Liver (tissue), 3 donors: ENCODE data around the gene CTTNBP2.

ENCODE experiments used
- EGR1 ChIP-seq, 2 donors: IDR thresholded peaks; 2 replicates each; pipeline ENCODE4 v1.6.1; 2016 to 2018; ENCODE audit warnings: antibody characterized with exemption in 2 of 2, low read depth in 2 of 2
- TF ChIP-seq, protein P1 (sequence below): fragments of 150-350 bp; IDR thresholded peaks from 2 replicates; pipeline ENCODE4 v1.5.1; 2017; ENCODE audit warnings: improper control_type of control experiment, low read depth, low read length; ENCODE audit not compliant: missing input control
- donor health status: healthy.
- donor health status: healthy.

DNA sequence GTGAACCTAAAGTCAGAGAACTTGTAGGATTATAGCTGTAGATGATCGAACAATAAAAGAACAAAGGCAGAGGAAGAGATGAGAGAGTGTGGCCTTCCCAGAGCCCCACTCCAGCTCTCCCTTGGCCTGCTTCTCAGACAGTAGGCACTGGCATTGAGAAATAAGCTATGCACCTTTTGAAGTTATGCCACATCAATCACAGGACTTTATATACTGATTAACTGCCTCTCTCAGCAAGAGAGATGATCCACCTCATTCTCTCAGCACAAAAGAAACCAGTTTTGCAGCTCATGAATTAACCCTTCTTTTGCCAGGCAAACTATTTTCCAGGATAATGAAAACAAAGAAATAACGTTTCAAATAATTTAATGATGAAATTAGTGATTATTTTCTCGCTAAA lies 22.0 kb upstream of the CTTNBP2 start:
- TF ChIP-seq, protein P1, sequence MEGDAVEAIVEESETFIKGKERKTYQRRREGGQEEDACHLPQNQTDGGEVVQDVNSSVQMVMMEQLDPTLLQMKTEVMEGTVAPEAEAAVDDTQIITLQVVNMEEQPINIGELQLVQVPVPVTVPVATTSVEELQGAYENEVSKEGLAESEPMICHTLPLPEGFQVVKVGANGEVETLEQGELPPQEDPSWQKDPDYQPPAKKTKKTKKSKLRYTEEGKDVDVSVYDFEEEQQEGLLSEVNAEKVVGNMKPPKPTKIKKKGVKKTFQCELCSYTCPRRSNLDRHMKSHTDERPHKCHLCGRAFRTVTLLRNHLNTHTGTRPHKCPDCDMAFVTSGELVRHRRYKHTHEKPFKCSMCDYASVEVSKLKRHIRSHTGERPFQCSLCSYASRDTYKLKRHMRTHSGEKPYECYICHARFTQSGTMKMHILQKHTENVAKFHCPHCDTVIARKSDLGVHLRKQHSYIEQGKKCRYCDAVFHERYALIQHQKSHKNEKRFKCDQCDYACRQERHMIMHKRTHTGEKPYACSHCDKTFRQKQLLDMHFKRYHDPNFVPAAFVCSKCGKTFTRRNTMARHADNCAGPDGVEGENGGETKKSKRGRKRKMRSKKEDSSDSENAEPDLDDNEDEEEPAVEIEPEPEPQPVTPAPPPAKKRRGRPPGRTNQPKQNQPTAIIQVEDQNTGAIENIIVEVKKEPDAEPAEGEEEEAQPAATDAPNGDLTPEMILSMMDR, result no peak
- TF ChIP-seq EGR1 (IDR thresholded peaks at IDR 0.05; ENCODE audit: low read depth in 2 of 2), result no peak
